GM12878 (cell line): Measurements from ENCODE around the gene CRYBB2.

ENCODE experiments used
- FOS ChIP-seq: IDR thresholded peaks from 3 replicates; pipeline ENCODE4 v1.6.1; 2011; ENCODE audit warnings: borderline replicate concordance; ENCODE audit not compliant: insufficient read length; ENCODE audit errors: extremely low read depth
- MXI1 ChIP-seq: fragments of 150-350 bp; IDR thresholded peaks from 2 replicates; pipeline ENCODE4 v1.6.1; 2011; ENCODE audit warnings: low read depth, mild to moderate bottlenecking, inconsistent platforms, low read length, improper control_type of control experiment
- POLR2A ChIP-seq: IDR thresholded peaks from 2 replicates; pipeline ENCODE4 v1.6.1; 2011; ENCODE audit warnings: low read depth, mild to moderate bottlenecking, low read length
- USF2 ChIP-seq: IDR thresholded peaks from 2 replicates; pipeline ENCODE4 v1.6.1; 2011; ENCODE audit warnings: low read depth, low read length, improper control_type of control experiment, borderline replicate concordance

- no peak for TF ChIP-seq POLR2A
- no peak for TF ChIP-seq FOS
- no peak for TF ChIP-seq USF2
- no peak for TF ChIP-seq MXI1
Measured at GRCh38 chr22:25206998-25207397, 12.4 kb upstream of the CRYBB2 start.
